Islet of Langerhans (tissue), 1 donor: ENCODE data around the gene AGPAT3.

Source experiments
- FAIRE-seq: peaks from one replicate; lab custom pipeline; 2011; peaks lifted over from hg19 to GRCh38; lab: Jason Lieb, UNC

AGPAT3 gene

GRCh38 chr21:44027607-44028286 lies 162.7 kb downstream of the AGPAT3 start:
- no peak for FAIRE-seq

- FAIRE-seq, result no peak
Observed at GRCh38 chr21:44028287-44028659, 163.2 kb downstream of the AGPAT3 start.

DNA sequence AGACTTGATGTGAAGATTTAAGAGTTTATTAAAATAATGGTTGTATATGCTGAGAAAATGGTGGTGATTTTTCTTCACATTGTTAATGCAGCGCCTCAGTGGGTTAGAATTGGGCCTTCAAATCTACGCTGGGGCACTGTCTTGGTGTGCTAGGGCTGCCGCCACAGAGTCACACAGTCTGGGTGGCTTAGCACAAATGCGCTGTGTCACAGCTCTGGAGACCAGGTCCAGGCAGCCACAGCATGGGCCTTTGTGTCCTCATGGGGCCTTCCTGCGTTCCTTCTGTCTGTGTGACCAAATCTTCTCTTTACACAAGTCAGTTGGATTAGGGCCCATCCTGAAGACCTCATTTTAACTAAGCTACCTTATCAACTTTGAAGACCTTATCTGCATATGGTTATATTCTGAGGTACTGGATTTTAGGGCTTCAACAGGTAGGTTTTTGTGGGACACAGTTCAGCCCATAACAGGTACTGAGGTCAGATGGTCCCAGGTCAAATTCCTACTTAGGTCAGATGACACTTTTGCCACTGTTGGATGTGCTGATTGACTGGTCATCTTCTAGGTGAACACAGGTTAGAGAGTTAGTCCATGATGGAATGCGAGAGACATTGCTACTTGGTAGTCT lies 164.6 kb downstream of the AGPAT3 start:
- no peak for FAIRE-seq

GRCh38 chr21:44035244-44035643 lies 170.2 kb downstream of the AGPAT3 start:
- no peak for FAIRE-seq
